ENCODE data around the gene P2RX6. TPM values are rescaled to one million over a fixed set of nuclear protein-coding genes. Genes with fewer than 3 reads are reported as not detected.
"Not testable (repeated sequence)": the region's sequence is repeated elsewhere in the genome, so short reads cannot be mapped to it uniquely, and the experiment has no call there.

P2RX6 gene
- polyA plus RNA-seq, 3 donors from 2014 or later, result not detected

GRCh38 chr22:21003782-21004181, 11.2 kb upstream of the P2RX6 start:
- Mint-ChIP-seq H3K9me3 (no peaks in the 10 kb centered on the region), H3K36me3 (peaks cover 0 to 4% (median under 1%) of the 10 kb centered on the region in 3 donors), H3K27me3 (ENCODE audit: low read depth in 3 of 3) (peaks cover 9 to 16% (median 10%) of the 10 kb centered on the region in 3 donors), H3K27ac (peak overlapping the region in 5 of 6 donors; percentile 97 to 100 (median 99)), H3K4me3 (peak overlapping the region in 3 of 5 donors; percentile 86 to 95 (median 90)), H3K4me1 (peaks cover 28 to 35% of the 10 kb centered on the region in 2 donors)
- DNase-seq, result no peak

- H3K36me3 Mint-ChIP-seq; H3K27ac Mint-ChIP-seq; H3K27me3 Mint-ChIP-seq (ENCODE audit: low read depth in 3 of 3); DNase-seq; H3K4me3 Mint-ChIP-seq; H3K9me3 Mint-ChIP-seq: not testable (repeated sequence)
- H3K4me1 Mint-ChIP-seq, result peaks cover 8 to 14% of the 10 kb centered on the region in 2 donors
Measured at GRCh38 chr22:21009208-21009607, 5.8 kb upstream of the P2RX6 start.

- Mint-ChIP-seq H3K4me1 (peaks cover 14 to 20% of the 10 kb centered on the region in 2 donors), H3K9me3 (no peaks in the 10 kb centered on the region), H3K27ac (peak overlapping the region in 4 of 6 donors; percentile 17 to 49 (median 32)), H3K36me3 (peaks cover 0 to 5% (median 4%) of the 10 kb centered on the region in 3 donors), H3K27me3 (ENCODE audit: low read depth in 3 of 3) (peaks cover 4 to 7% (median 7%) of the 10 kb centered on the region in 3 donors), H3K4me3 (no peak overlapping the region)
- DNase-seq, result peak in 1 of 3 donors; percentile 39
Measured at GRCh38 chr22:21009638-21010425, 5.1 kb upstream of the P2RX6 start.

GRCh38 chr22:21010426-21011113, 4.4 kb upstream of the P2RX6 start:
- no peak for DNase-seq
- H3K36me3 Mint-ChIP-seq, result peaks cover 0 to 5% (median 4%) of the 10 kb centered on the region in 3 donors
- peaks cover 4 to 9% (median 7%) of the 10 kb centered on the region in 3 donors for H3K27me3 Mint-ChIP-seq (ENCODE audit: low read depth in 3 of 3)
- peaks cover 22 to 27% of the 10 kb centered on the region in 2 donors for H3K4me1 Mint-ChIP-seq
- no peaks in the 10 kb centered on the region for H3K9me3 Mint-ChIP-seq
- H3K4me3 Mint-ChIP-seq, result no peak overlapping the region
- peak overlapping the region in 5 of 6 donors; percentile 4 to 61 (median 44) for H3K27ac Mint-ChIP-seq

- H3K9me3 Mint-ChIP-seq, result no peaks in the 10 kb centered on the region
- H3K4me1 Mint-ChIP-seq, result peaks cover 33 to 35% of the 10 kb centered on the region in 2 donors
- H3K4me3 Mint-ChIP-seq, result peak overlapping the region; percentile 68 to 93 (median 78)
- H3K27me3 Mint-ChIP-seq (ENCODE audit: low read depth in 3 of 3), result peaks cover 4 to 10% (median 7%) of the 10 kb centered on the region in 3 donors
- peaks cover 0 to 5% (median 0%) of the 10 kb centered on the region in 3 donors for H3K36me3 Mint-ChIP-seq
- no peak for DNase-seq
- H3K27ac Mint-ChIP-seq, result peak overlapping the region; percentile 93 to 97 (median 94)
Measured at GRCh38 chr22:21012446-21013407, 2.2 kb upstream of the P2RX6 start.

- Mint-ChIP-seq H3K36me3 (peaks cover 0 to 5% (median 0%) of the 10 kb centered on the region in 3 donors), H3K4me1 (peaks cover 33 to 35% of the 10 kb centered on the region in 2 donors), H3K4me3 (peak overlapping the region; percentile 81 to 95 (median 87)), H3K9me3 (no peaks in the 10 kb centered on the region), H3K27me3 (ENCODE audit: low read depth in 3 of 3) (peaks cover 4 to 11% (median 7%) of the 10 kb centered on the region in 3 donors), H3K27ac (peak overlapping the region; percentile 93 to 99 (median 98))
- DNase-seq, result no peak
Measured at GRCh38 chr22:21013657-21014201, 1.2 kb upstream of the P2RX6 start.

- peaks cover 33 to 35% of the 10 kb centered on the region in 2 donors for H3K4me1 Mint-ChIP-seq
- peaks cover 4 to 13% (median 7%) of the 10 kb centered on the region in 3 donors for H3K27me3 Mint-ChIP-seq (ENCODE audit: low read depth in 3 of 3)
- H3K36me3 Mint-ChIP-seq, result no peaks in the 10 kb centered on the region
- H3K4me3 Mint-ChIP-seq, result peak overlapping the region; percentile 81 to 95 (median 87)
- peak overlapping the region; percentile 93 to 99 (median 98) for H3K27ac Mint-ChIP-seq
- H3K9me3 Mint-ChIP-seq, result no peaks in the 10 kb centered on the region
- peak; percentile 94 to 96 (median 95) for DNase-seq
Measured at GRCh38 chr22:21014202-21014725, 701 bp upstream of the P2RX6 start.

- Mint-ChIP-seq H3K27ac (peak overlapping the region; percentile 7 to 98 (median 96)), H3K36me3 (no peaks in the 10 kb centered on the region), H3K9me3 (no peaks in the 10 kb centered on the region), H3K27me3 (ENCODE audit: low read depth in 3 of 3) (peaks cover 4 to 13% (median 7%) of the 10 kb centered on the region in 3 donors), H3K4me1 (peaks cover 33 to 35% of the 10 kb centered on the region in 2 donors), H3K4me3 (peak overlapping the region in 4 of 5 donors; percentile 81 to 95 (median 87))
- no peak for DNase-seq
Measured at GRCh38 chr22:21015466-21016006, 571 bp downstream of the P2RX6 start.

- Mint-ChIP-seq H3K4me1 (peaks cover 33 to 35% of the 10 kb centered on the region in 2 donors), H3K36me3 (no peaks in the 10 kb centered on the region), H3K9me3 (no peaks in the 10 kb centered on the region), H3K4me3 (peak overlapping the region in 3 of 5 donors; percentile 22 to 42 (median 25)), H3K27ac (peak overlapping the region; percentile 2 to 79 (median 54)), H3K27me3 (ENCODE audit: low read depth in 3 of 3) (peaks cover 4 to 13% (median 7%) of the 10 kb centered on the region in 3 donors)
- DNase-seq, result no peak
Measured at GRCh38 chr22:21016644-21017420, 1.9 kb downstream of the P2RX6 start.

- peaks cover 30 to 31% of the 10 kb centered on the region in 2 donors for H3K4me1 Mint-ChIP-seq
- no peaks in the 10 kb centered on the region for H3K9me3 Mint-ChIP-seq
- H3K27ac Mint-ChIP-seq, result no peak overlapping the region
- H3K36me3 Mint-ChIP-seq, result no peaks in the 10 kb centered on the region
- H3K27me3 Mint-ChIP-seq (ENCODE audit: low read depth in 3 of 3), result peaks cover 4 to 13% (median 7%) of the 10 kb centered on the region in 3 donors
- no peak for DNase-seq
- no peak overlapping the region for H3K4me3 Mint-ChIP-seq
Measured at GRCh38 chr22:21018314-21018713, 3.3 kb downstream of the P2RX6 start.

GRCh38 chr22:21020802-21021429, 6.0 kb downstream of the P2RX6 start:
- no peak for DNase-seq
- Mint-ChIP-seq H3K4me3 (no peak overlapping the region), H3K27ac (peak overlapping the region in 1 of 6 donors; percentile 24)

More at GRCh38 chr22:21020802-21021429, 6.0 kb downstream of the P2RX6 start:
- H3K27me3 Mint-ChIP-seq (ENCODE audit: low read depth in 3 of 3), result peaks cover 0 to 9% (median 0%) of the 10 kb centered on the region in 3 donors
- peaks cover 12 to 16% of the 10 kb centered on the region in 2 donors for H3K4me1 Mint-ChIP-seq
- no peaks in the 10 kb centered on the region for H3K9me3 Mint-ChIP-seq
- no peaks in the 10 kb centered on the region for H3K36me3 Mint-ChIP-seq
